Gastrocnemius medialis (tissue), 4 donors: ENCODE measurements around the gene SLC6A19. TPM values are rescaled to one million over a fixed set of nuclear protein-coding genes. Genes with fewer than 3 reads are reported as not detected.

Source experiments
- ATAC-seq, 2 donors: fragments of 150-250 bp; one replicate each; pipeline ENCODE4 v1.9.1; 2016
- DNase-seq, 2 donors: peaks; one replicate each; pipeline ENCODE4 v3.0.0-alpha.2; 2019
- H3K27ac ChIP-seq, 4 donors: fragments of 200-600 bp; sonication (generic); 1 replicate in 1 of 4; 2 replicates in 3 of 4; pipeline ENCODE4 v1.5.1; 2016 to 2018; ENCODE audit warnings: mild to moderate bottlenecking in 2 of 4, moderate library complexity in 1 of 4
- H3K27me3 ChIP-seq, 3 donors: fragments of 200-600 bp; sonication (generic) in 2 of 3; 1 replicate in 1 of 3; 2 replicates in 2 of 3; pipeline versions ENCODE4 v1.5.1 to v1.6.0; 2016 to 2019; ENCODE audit warnings: mild to moderate bottlenecking in 1 of 3, moderate library complexity in 1 of 3
- H3K36me3 ChIP-seq, 2 donors: fragments of 200-600 bp; sonication (generic) in 1 of 2; one replicate each; pipeline ENCODE4 v1.5.1; 2017 to 2018
- H3K4me1 ChIP-seq, 2 donors: fragments of 200-600 bp; sonication (generic) in 1 of 2; one replicate each; pipeline ENCODE4 v1.5.1; 2016 to 2017; ENCODE audit warnings: mild to moderate bottlenecking in 2 of 2
- H3K4me3 ChIP-seq, 4 donors: fragments of 200-600 bp; sonication (generic) in 3 of 4; 1 replicate in 1 of 4; 2 replicates in 3 of 4; pipeline ENCODE4 v1.5.1; 2016 to 2019; ENCODE audit warnings: mild to moderate bottlenecking in 2 of 4
- H3K9me3 ChIP-seq, 3 donors: fragments of 200-600 bp; sonication (generic) in 2 of 3; 1 replicate in 1 of 3; 2 replicates in 2 of 3; pipeline ENCODE4 v1.5.1; 2016 to 2019
- CTCF ChIP-seq, 5 experiments: fragments of 450-650 bp in 3 of 5; fragments of 200-600 bp in 2 of 5; sonication (generic) in 2 of 5; IDR thresholded peaks in 4 of 5; conservative IDR thresholded peaks in 1 of 5; 1 replicate in 4 of 5; 2 replicates in 1 of 5; pipeline ENCODE4 v1.5.1; 2016 to 2019; ENCODE audit warnings: antibody characterized with exemption in 5 of 5, mild to moderate bottlenecking in 3 of 5, moderate library complexity in 3 of 5
- POLR2A ChIP-seq, 2 donors: fragments of 450-650 bp; IDR thresholded peaks; one replicate each; pipeline ENCODE4 v1.6.1; 2017; ENCODE audit warnings: antibody characterized with exemption in 2 of 2, mild to moderate bottlenecking in 2 of 2, moderate library complexity in 2 of 2
- in situ Hi-C, 4 donors: fragments of 200-750 bp; cut with MboI; loops; one replicate each; pipeline versions ENCODE4 v1.15.0 to v1.8.0; 2017; ENCODE audit warnings: low sequenced_read_pairs in 4 of 4
- intact Hi-C: fragments of 100-400 bp; cut with DNase I; formaldehyde crosslinking; loops from one replicate; pipeline ENCODE4 v1.15.1; 2023; ENCODE audit warnings: low total_unique reads
- total RNA-seq, 4 donors: library from RNA; depleted of rRNA; stranded (reverse); fragments of >200 nt; gene quantifications; one replicate each; pipeline versions ENCODE4 v1.1.0 to v1.2.3, GENCODE V29; 2016

SLC6A19 gene
- total RNA-seq, 4 donors from 2014 or later = 0.05 TPM; not detected in 3

GRCh38 chr5:1251678-1252580, 50.5 kb downstream of the SLC6A19 start:
- ATAC-seq (no peak), DNase-seq (no peak)
- H3K4me3 ChIP-seq = no peak overlapping the region
- no peaks in the 10 kb centered on the region for H3K36me3 ChIP-seq
- no peak for TF ChIP-seq CTCF (IDR thresholded peaks at IDR 0.05 in 4 of 5, conservative IDR thresholded peaks at IDR 0.05 in 1 of 5)
- no peak for TF ChIP-seq POLR2A (IDR thresholded peaks at IDR 0.05)
- no peak overlapping the region for H3K27ac ChIP-seq
- peaks cover 14 to 21% (median 16%) of the 10 kb centered on the region in 3 donors for H3K27me3 ChIP-seq
- no peaks in the 10 kb centered on the region for H3K9me3 ChIP-seq
- in situ Hi-C loops (no loop called here), intact Hi-C loops (no loop called here)
- no peaks in the 10 kb centered on the region for H3K4me1 ChIP-seq

GRCh38 chr5:1252681-1253080, 51.3 kb downstream of the SLC6A19 start:
- TF ChIP-seq CTCF (IDR thresholded peaks at IDR 0.05 in 4 of 5, conservative IDR thresholded peaks at IDR 0.05 in 1 of 5) = no peak
- no peak for TF ChIP-seq POLR2A (IDR thresholded peaks at IDR 0.05)
- no peak for DNase-seq
- intact Hi-C loops = no loop called here
- Histone ChIP-seq H3K27ac (no peak overlapping the region), H3K36me3 (no peaks in the 10 kb centered on the region), H3K9me3 (no peaks in the 10 kb centered on the region), H3K27me3 (peaks cover 6 to 19% (median 13%) of the 10 kb centered on the region in 3 donors), H3K4me3 (no peak overlapping the region), H3K4me1 (no peaks in the 10 kb centered on the region)
- ATAC-seq = no peak
- in situ Hi-C loops = no loop called here

- H3K4me3 ChIP-seq = no peak overlapping the region
- no peak for TF ChIP-seq CTCF (IDR thresholded peaks at IDR 0.05 in 4 of 5, conservative IDR thresholded peaks at IDR 0.05 in 1 of 5)
- no peak for TF ChIP-seq POLR2A (IDR thresholded peaks at IDR 0.05)
- no peak for DNase-seq
- H3K4me1 ChIP-seq = no peaks in the 10 kb centered on the region
- no peak for ATAC-seq
- peaks cover 2 to 10% (median 10%) of the 10 kb centered on the region in 3 donors for H3K27me3 ChIP-seq
- intact Hi-C loops (no loop called here), in situ Hi-C loops (no loop called here)
- H3K27ac ChIP-seq = no peak overlapping the region
- no peaks in the 10 kb centered on the region for H3K9me3 ChIP-seq
- no peaks in the 10 kb centered on the region for H3K36me3 ChIP-seq
These were observed 52.2 kb downstream of the SLC6A19 start for GRCh38 chr5:1253456-1254105.

GRCh38 chr5:1254196-1254595, 52.8 kb downstream of the SLC6A19 start:
- H3K27ac ChIP-seq = no peak overlapping the region
- no peaks in the 10 kb centered on the region for H3K4me1 ChIP-seq
- TF ChIP-seq CTCF (IDR thresholded peaks at IDR 0.05 in 4 of 5, conservative IDR thresholded peaks at IDR 0.05 in 1 of 5) = no peak
- no peak for TF ChIP-seq POLR2A (IDR thresholded peaks at IDR 0.05)
- peaks cover 2 to 10% (median 8%) of the 10 kb centered on the region in 3 donors for H3K27me3 ChIP-seq
- intact Hi-C loops (no loop called here), in situ Hi-C loops (no loop called here)
- H3K36me3 ChIP-seq = no peaks in the 10 kb centered on the region
- no peak for DNase-seq
- no peak for ATAC-seq
- H3K9me3 ChIP-seq = no peaks in the 10 kb centered on the region
- no peak overlapping the region for H3K4me3 ChIP-seq
